Progenitor cell of endocrine pancreas (in vitro differentiated cells): ENCODE data around the gene ZFX. TPM values are rescaled to one million over a fixed set of nuclear protein-coding genes. Genes with fewer than 3 reads are reported as not detected.

Experiments used
- DNase-seq: peaks from one replicate; pipeline ENCODE4 v3.0.0; 2021; ENCODE audit warnings: low spot score; ENCODE audit not compliant: unreplicated experiment
- H3K27ac Mint-ChIP-seq: 2 replicates; pipeline ENCODE4 v1.8.0; 2021; ENCODE audit warnings: mild to moderate bottlenecking, moderate library complexity, mixed read lengths
- H3K27me3 Mint-ChIP-seq: 2 replicates; pipeline ENCODE4 v1.8.0; 2021; ENCODE audit warnings: mixed read lengths
- H3K36me3 Mint-ChIP-seq: 2 replicates; pipeline ENCODE4 v1.8.0; 2022; ENCODE audit warnings: mixed read lengths; ENCODE audit not compliant: insufficient read depth
- H3K4me1 Mint-ChIP-seq: 2 replicates; pipeline ENCODE4 v1.8.0; 2021; ENCODE audit warnings: low read depth, mixed read lengths
- H3K4me3 Mint-ChIP-seq: 2 replicates; pipeline ENCODE4 v1.8.0; 2021; ENCODE audit warnings: low read depth, mild to moderate bottlenecking, moderate library complexity, mixed read lengths
- H3K9me3 Mint-ChIP-seq: 2 replicates; pipeline ENCODE4 v1.8.0; 2021; ENCODE audit warnings: low read depth, mixed read lengths
- CTCF ChIP-seq: fragments of 200-600 bp; sonication (generic); IDR thresholded peaks from one replicate; pipeline ENCODE4 v1.5.0; 2021; ENCODE audit warnings: antibody characterized with exemption, mild to moderate bottlenecking; ENCODE audit not compliant: unreplicated experiment
- total RNA-seq: library from RNA; stranded (reverse); gene quantifications from 2 replicates; pipeline ENCODE4 v1.2.1, GENCODE V29; 2021

The ZFX gene
- total RNA-seq, 1 donor from 2014 or later = 113 TPM

GRCh38 chrX:24148535-24149350 lies 786 bp upstream of the ZFX start:
- no peaks in the 10 kb centered on the region for H3K9me3 Mint-ChIP-seq
- peak overlapping the region; percentile 100 for H3K27ac Mint-ChIP-seq
- peak overlapping the region; percentile 86 for H3K4me3 Mint-ChIP-seq
- H3K27me3 Mint-ChIP-seq = no peaks in the 10 kb centered on the region
- TF ChIP-seq CTCF = no peak
- peaks cover 2% of the 10 kb centered on the region for H3K36me3 Mint-ChIP-seq
- H3K4me1 Mint-ChIP-seq = peaks cover 63% of the 10 kb centered on the region
- no peak for DNase-seq

GRCh38 chrX:24150051-24150790 lies 692 bp downstream of the ZFX start:
- TF ChIP-seq CTCF = peak; percentile 50
- H3K27ac Mint-ChIP-seq = peak overlapping the region; percentile 96
- H3K9me3 Mint-ChIP-seq = no peaks in the 10 kb centered on the region
- peak; percentile 85 for DNase-seq
- peaks cover 2% of the 10 kb centered on the region for H3K36me3 Mint-ChIP-seq
- H3K27me3 Mint-ChIP-seq = no peaks in the 10 kb centered on the region
- peak overlapping the region; percentile 87 for H3K4me3 Mint-ChIP-seq
- H3K4me1 Mint-ChIP-seq = peaks cover 63% of the 10 kb centered on the region

GRCh38 chrX:24150898-24151297 lies 1.4 kb downstream of the ZFX start:
- Mint-ChIP-seq H3K4me1 (peaks cover 59% of the 10 kb centered on the region), H3K4me3 (peak overlapping the region; percentile 87), H3K27ac (peak overlapping the region; percentile 96), H3K36me3 (peaks cover 2% of the 10 kb centered on the region), H3K27me3 (no peaks in the 10 kb centered on the region), H3K9me3 (no peaks in the 10 kb centered on the region)
- no peak for DNase-seq
- no peak for TF ChIP-seq CTCF

- Mint-ChIP-seq H3K9me3 (no peaks in the 10 kb centered on the region), H3K27me3 (no peaks in the 10 kb centered on the region), H3K4me1 (peaks cover 57% of the 10 kb centered on the region), H3K4me3 (peak overlapping the region; percentile 87), H3K27ac (peak overlapping the region; percentile 96), H3K36me3 (peaks cover 5% of the 10 kb centered on the region)
- no peak for TF ChIP-seq CTCF
- no peak for DNase-seq
Observed at GRCh38 chrX:24151513-24151912, 2.0 kb downstream of the ZFX start.

GRCh38 chrX:24153178-24153795 lies 3.8 kb downstream of the ZFX start:
- Mint-ChIP-seq H3K27ac (peak overlapping the region; percentile 56), H3K4me3 (peak overlapping the region; percentile 87), H3K36me3 (peaks cover 10% of the 10 kb centered on the region), H3K27me3 (no peaks in the 10 kb centered on the region), H3K4me1 (peaks cover 51% of the 10 kb centered on the region), H3K9me3 (no peaks in the 10 kb centered on the region)
- no peak for TF ChIP-seq CTCF
- no peak for DNase-seq
